HG03469 (cell line): Measurements from ENCODE around the gene PITPNM3.

Experiments
- ATAC-seq: cut with Tn5 transposase; IDR thresholded peaks from one replicate; pipeline ENCODE4 v1.9.1; 2021; ENCODE audit warnings: mild to moderate bottlenecking, moderate library complexity, moderate number of reproducible peaks; ENCODE audit not compliant: unreplicated experiment

Gene PITPNM3

GRCh38 chr17:6465206-6466003, 91.0 kb downstream of the PITPNM3 start:
- no peak for ATAC-seq

GRCh38 chr17:6464446-6465041, 91.8 kb downstream of the PITPNM3 start:
- no peak for ATAC-seq

- no peak for ATAC-seq
Observed at GRCh38 chr17:6463616-6464445, 92.5 kb downstream of the PITPNM3 start.

- ATAC-seq: no peak
Observed at GRCh38 chr17:6462692-6463091, 93.7 kb downstream of the PITPNM3 start.

- no peak for ATAC-seq
Observed at GRCh38 chr17:6461792-6462524, 94.4 kb downstream of the PITPNM3 start.

GRCh38 chr17:6461246-6461645, 95.1 kb downstream of the PITPNM3 start:
- ATAC-seq: no peak

- no peak for ATAC-seq
Observed at GRCh38 chr17:6460531-6461161, 95.7 kb downstream of the PITPNM3 start.

GRCh38 chr17:6458460-6458950, 97.8 kb downstream of the PITPNM3 start:
- ATAC-seq: no peak

- ATAC-seq: no peak
Observed at GRCh38 chr17:6457688-6458459, 98.5 kb downstream of the PITPNM3 start.

- ATAC-seq: no peak
Observed at GRCh38 chr17:6456914-6457687, 99.3 kb downstream of the PITPNM3 start.

- no peak for ATAC-seq
Observed at GRCh38 chr17:6456321-6456720, 100.0 kb downstream of the PITPNM3 start.

GRCh38 chr17:6455321-6455705, 101.0 kb downstream of the PITPNM3 start:
- ATAC-seq: no peak

- no peak for ATAC-seq
Observed at GRCh38 chr17:6454495-6455320, 101.6 kb downstream of the PITPNM3 start.

GRCh38 chr17:6453279-6454024, 102.9 kb downstream of the PITPNM3 start:
- no peak for ATAC-seq

- ATAC-seq: no peak
Observed at GRCh38 chr17:6452471-6453266, 103.7 kb downstream of the PITPNM3 start.
